Ovary (tissue), 3 donors: ENCODE measurements around the gene ALKBH1.

ENCODE experiments used
- POLR2A ChIP-seq: fragments of 450-650 bp; IDR thresholded peaks from one replicate; pipeline ENCODE4 v1.6.1; 2017; ENCODE audit warnings: antibody characterized with exemption, mild to moderate bottlenecking, moderate library complexity
- TF ChIP-seq, protein P1 (sequence below), 3 donors: fragments of 450-650 bp in 2 of 3; fragments of 200-600 bp in 1 of 3; IDR thresholded peaks; one replicate each; pipeline versions ENCODE4 v1.5.1 to v1.8.0; 2016 to 2022; ENCODE audit warnings: antibody characterized with exemption in 3 of 3, mild to moderate bottlenecking in 1 of 3
- donor health status: DM: no; HTN: no; CAD: no.

DNA sequence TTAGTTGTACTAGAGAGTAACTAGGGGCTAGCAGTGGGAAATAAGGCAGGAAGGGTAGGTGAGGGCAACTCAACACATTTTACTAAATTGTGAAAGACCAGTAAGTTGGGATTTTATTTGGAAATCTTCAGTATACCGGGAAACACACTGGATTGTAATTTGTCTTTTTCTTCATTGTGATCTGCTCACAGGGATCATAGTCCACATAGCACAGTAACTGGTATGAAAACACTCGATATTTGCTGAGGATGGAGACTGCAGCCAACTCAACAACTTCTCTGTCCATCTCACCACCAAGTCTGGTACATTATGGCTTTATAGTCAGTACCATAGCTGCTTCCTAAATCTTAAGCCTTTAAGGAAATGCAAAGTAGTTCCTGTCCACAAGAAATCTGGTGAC, 2.5 kb upstream of the ALKBH1 start:
- TF ChIP-seq, protein P1, sequence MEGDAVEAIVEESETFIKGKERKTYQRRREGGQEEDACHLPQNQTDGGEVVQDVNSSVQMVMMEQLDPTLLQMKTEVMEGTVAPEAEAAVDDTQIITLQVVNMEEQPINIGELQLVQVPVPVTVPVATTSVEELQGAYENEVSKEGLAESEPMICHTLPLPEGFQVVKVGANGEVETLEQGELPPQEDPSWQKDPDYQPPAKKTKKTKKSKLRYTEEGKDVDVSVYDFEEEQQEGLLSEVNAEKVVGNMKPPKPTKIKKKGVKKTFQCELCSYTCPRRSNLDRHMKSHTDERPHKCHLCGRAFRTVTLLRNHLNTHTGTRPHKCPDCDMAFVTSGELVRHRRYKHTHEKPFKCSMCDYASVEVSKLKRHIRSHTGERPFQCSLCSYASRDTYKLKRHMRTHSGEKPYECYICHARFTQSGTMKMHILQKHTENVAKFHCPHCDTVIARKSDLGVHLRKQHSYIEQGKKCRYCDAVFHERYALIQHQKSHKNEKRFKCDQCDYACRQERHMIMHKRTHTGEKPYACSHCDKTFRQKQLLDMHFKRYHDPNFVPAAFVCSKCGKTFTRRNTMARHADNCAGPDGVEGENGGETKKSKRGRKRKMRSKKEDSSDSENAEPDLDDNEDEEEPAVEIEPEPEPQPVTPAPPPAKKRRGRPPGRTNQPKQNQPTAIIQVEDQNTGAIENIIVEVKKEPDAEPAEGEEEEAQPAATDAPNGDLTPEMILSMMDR (IDR thresholded peaks at IDR 0.05), result no peak
- TF ChIP-seq POLR2A, result no peak
